Measurements from ENCODE around the gene LRRC49.

DNA sequence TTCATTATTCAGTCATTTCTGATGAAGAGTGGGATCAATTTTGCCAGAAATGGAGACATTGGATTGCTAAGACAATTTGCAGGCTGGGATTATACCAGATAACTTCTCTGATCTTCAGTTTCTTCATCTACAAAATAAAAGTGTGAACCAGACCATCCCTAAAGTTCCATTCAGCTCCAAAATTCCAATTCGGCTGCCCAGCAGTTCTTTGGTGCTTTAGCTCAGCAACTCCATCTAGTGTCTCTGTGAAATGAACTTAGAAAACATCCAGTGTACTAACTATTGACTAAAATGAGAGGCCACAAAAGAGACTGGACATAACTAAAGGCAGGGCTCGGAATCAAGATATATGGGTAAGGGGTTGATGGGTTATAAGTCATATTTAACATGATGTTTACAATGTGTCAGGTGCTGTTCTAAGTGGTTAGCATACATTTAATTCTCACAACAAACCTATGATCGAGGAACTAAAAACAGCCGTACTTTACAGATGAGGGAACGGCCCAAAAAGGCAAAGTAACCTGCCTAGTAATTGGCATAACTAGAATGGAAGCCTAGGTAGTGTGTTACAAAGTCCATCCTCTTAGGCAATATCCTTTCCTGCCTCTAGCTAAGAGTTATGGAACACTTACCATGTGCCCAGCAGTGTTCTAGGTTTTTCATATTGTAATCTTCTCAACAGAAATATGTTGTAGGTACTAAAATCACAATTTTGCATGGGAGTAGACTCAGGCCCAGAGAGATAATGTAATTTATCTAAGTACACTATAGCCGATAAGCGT, 17.4 kb upstream of the LRRC49 start:
- TF ChIP-seq, protein P1, sequence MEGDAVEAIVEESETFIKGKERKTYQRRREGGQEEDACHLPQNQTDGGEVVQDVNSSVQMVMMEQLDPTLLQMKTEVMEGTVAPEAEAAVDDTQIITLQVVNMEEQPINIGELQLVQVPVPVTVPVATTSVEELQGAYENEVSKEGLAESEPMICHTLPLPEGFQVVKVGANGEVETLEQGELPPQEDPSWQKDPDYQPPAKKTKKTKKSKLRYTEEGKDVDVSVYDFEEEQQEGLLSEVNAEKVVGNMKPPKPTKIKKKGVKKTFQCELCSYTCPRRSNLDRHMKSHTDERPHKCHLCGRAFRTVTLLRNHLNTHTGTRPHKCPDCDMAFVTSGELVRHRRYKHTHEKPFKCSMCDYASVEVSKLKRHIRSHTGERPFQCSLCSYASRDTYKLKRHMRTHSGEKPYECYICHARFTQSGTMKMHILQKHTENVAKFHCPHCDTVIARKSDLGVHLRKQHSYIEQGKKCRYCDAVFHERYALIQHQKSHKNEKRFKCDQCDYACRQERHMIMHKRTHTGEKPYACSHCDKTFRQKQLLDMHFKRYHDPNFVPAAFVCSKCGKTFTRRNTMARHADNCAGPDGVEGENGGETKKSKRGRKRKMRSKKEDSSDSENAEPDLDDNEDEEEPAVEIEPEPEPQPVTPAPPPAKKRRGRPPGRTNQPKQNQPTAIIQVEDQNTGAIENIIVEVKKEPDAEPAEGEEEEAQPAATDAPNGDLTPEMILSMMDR (IDR thresholded peaks at IDR 0.05; ENCODE audit: insufficient read depth, low read depth, low read length) = peak; percentile 54
- no peak for TF ChIP-seq EZH2 (IDR thresholded peaks at IDR 0.05; ENCODE audit: insufficient read depth, low read length)

Data from astrocyte (in vitro differentiated cells and primary cell).